Measurements from ENCODE around the gene GPBP1L1. TPM values are rescaled to one million over a fixed set of nuclear protein-coding genes. Genes with fewer than 3 reads are reported as not detected.

The GPBP1L1 gene
- total and polyA plus RNA-seq, 2 of the 13 experiments (the other 11 are each of a cell fraction or from before 2014, with no cell fraction given) = 45.9 to 86.1 TPM

DNA sequence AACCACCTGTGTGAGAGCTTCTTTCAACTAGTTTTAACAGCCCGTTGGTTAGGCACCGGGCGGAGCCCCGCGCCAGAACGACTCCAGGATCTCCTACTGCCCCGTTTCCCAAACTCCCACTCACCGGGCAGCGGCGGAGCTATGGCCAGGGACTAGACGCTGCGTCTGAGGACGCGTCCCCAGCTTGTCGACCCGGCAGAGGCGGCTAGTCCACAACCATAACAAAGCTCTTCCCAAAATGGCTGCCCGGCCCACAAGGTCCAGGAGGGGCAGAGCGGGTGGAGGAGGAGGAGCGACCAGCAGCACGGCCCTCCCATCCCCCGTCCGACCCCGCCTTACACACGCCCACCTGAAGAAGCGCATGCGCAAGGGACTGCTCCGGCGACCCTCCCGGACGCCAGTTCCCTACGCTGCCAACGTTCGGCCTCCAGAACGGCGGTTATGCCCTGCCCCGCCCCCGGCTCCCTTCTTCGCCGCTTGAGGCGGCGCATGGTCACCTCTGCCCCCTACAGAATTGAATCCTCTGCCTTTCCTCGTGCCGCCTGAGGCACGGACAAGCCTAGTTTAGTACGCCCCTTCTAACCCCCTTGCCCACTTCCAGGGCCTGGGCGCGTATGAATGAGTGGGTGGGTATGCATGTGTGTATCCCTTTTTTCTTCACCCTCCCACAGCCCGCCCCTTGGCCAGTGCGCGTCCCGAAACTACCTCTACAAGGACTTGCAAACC lies at the start of gene GPBP1L1 (continued):
- TF ChIP-seq, protein P1, sequence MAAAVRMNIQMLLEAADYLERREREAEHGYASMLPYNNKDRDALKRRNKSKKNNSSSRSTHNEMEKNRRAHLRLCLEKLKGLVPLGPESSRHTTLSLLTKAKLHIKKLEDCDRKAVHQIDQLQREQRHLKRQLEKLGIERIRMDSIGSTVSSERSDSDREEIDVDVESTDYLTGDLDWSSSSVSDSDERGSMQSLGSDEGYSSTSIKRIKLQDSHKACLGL (CRISPR knock-in tag; IDR thresholded peaks at IDR 0.05) = 0 out of 2 replicates have a peak, but pooled peaks have one; percentile 18
- TF ChIP-seq CAMTA2 (CRISPR knock-in tag; IDR thresholded peaks at IDR 0.05; ENCODE audit: borderline replicate concordance) (0 out of 2 replicates have a peak, but pooled peaks have one; percentile 72), ZNF354B (CRISPR knock-in tag; IDR thresholded peaks at IDR 0.05) (peak; percentile 86; the same call in 1 of the 2 replicates), HDAC2 (CRISPR knock-in tag; IDR thresholded peaks at IDR 0.05) (no peak), ZNF496 (CRISPR knock-in tag; IDR thresholded peaks at IDR 0.05; ENCODE audit: insufficient replicate concordance) (no peak), NFATC3 (CRISPR knock-in tag; IDR thresholded peaks at IDR 0.05) (no peak), TBL1XR1 (IDR thresholded peaks at IDR 0.05; ENCODE audit: borderline replicate concordance, low read length, partially characterized antibody) (peak; percentile 22), NFE2 (CRISPR knock-in tag; IDR thresholded peaks at IDR 0.05) (no peak), ZNF430 (CRISPR knock-in tag; IDR thresholded peaks at IDR 0.05) (peak; percentile 39; the same call in 1 of the 2 replicates), SIN3B (IDR thresholded peaks at IDR 0.05; ENCODE audit: low read length) (no peak), KMT2B (CRISPR knock-in tag; IDR thresholded peaks at IDR 0.05) (peak; percentile 15; the same call in 1 of the 2 replicates), RBAK (CRISPR knock-in tag; IDR thresholded peaks at IDR 0.05) (no peak), DPF2 (CRISPR knock-in tag; IDR thresholded peaks at IDR 0.05; ENCODE audit: borderline replicate concordance, low read depth) (no peak), ETV5 (CRISPR knock-in tag; IDR thresholded peaks at IDR 0.05; ENCODE audit: borderline replicate concordance) (peak; percentile 7; the same call in 1 of the 2 replicates), ZNF644 (CRISPR knock-in tag; IDR thresholded peaks at IDR 0.05; ENCODE audit: low read depth) (no peak), ZNF33A (CRISPR knock-in tag; IDR thresholded peaks at IDR 0.05; ENCODE audit: borderline replicate concordance) (no peak), HDAC6 (IDR thresholded peaks at IDR 0.05; ENCODE audit: low read depth, low read length) (no peak), KDM5B (CRISPR knock-in tag; IDR thresholded peaks at IDR 0.05; ENCODE audit: borderline replicate concordance) (peak; percentile 56; the same call in 1 of the 2 replicates)
- TF ChIP-seq, protein P2, sequence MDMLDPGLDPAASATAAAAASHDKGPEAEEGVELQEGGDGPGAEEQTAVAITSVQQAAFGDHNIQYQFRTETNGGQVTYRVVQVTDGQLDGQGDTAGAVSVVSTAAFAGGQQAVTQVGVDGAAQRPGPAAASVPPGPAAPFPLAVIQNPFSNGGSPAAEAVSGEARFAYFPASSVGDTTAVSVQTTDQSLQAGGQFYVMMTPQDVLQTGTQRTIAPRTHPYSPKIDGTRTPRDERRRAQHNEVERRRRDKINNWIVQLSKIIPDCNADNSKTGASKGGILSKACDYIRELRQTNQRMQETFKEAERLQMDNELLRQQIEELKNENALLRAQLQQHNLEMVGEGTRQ (IDR thresholded peaks at IDR 0.05; ENCODE audit: low read depth, low read length) = no peak
- TF ChIP-seq, protein P2 (CRISPR knock-in tag; IDR thresholded peaks at IDR 0.05; ENCODE audit: borderline replicate concordance) = no peak; the same call in 1 of the 2 replicates
- TF ChIP-seq, protein P3, sequence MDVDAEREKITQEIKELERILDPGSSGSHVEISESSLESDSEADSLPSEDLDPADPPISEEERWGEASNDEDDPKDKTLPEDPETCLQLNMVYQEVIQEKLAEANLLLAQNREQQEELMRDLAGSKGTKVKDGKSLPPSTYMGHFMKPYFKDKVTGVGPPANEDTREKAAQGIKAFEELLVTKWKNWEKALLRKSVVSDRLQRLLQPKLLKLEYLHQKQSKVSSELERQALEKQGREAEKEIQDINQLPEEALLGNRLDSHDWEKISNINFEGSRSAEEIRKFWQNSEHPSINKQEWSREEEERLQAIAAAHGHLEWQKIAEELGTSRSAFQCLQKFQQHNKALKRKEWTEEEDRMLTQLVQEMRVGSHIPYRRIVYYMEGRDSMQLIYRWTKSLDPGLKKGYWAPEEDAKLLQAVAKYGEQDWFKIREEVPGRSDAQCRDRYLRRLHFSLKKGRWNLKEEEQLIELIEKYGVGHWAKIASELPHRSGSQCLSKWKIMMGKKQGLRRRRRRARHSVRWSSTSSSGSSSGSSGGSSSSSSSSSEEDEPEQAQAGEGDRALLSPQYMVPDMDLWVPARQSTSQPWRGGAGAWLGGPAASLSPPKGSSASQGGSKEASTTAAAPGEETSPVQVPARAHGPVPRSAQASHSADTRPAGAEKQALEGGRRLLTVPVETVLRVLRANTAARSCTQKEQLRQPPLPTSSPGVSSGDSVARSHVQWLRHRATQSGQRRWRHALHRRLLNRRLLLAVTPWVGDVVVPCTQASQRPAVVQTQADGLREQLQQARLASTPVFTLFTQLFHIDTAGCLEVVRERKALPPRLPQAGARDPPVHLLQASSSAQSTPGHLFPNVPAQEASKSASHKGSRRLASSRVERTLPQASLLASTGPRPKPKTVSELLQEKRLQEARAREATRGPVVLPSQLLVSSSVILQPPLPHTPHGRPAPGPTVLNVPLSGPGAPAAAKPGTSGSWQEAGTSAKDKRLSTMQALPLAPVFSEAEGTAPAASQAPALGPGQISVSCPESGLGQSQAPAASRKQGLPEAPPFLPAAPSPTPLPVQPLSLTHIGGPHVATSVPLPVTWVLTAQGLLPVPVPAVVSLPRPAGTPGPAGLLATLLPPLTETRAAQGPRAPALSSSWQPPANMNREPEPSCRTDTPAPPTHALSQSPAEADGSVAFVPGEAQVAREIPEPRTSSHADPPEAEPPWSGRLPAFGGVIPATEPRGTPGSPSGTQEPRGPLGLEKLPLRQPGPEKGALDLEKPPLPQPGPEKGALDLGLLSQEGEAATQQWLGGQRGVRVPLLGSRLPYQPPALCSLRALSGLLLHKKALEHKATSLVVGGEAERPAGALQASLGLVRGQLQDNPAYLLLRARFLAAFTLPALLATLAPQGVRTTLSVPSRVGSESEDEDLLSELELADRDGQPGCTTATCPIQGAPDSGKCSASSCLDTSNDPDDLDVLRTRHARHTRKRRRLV (CRISPR knock-in tag; IDR thresholded peaks at IDR 0.05) = no peak
- TF ChIP-seq, protein P4, sequence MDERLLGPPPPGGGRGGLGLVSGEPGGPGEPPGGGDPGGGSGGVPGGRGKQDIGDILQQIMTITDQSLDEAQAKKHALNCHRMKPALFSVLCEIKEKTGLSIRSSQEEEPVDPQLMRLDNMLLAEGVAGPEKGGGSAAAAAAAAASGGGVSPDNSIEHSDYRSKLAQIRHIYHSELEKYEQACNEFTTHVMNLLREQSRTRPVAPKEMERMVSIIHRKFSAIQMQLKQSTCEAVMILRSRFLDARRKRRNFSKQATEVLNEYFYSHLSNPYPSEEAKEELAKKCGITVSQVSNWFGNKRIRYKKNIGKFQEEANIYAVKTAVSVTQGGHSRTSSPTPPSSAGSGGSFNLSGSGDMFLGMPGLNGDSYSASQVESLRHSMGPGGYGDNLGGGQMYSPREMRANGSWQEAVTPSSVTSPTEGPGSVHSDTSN (CRISPR knock-in tag; IDR thresholded peaks at IDR 0.05) = no peak
